GM18870 (cell line): ENCODE measurements around the gene NKAIN4.

ENCODE experiments used
- ATAC-seq: cut with Tn5 transposase; IDR thresholded peaks from one replicate; pipeline ENCODE4 v1.9.1; 2021; ENCODE audit warnings: moderate library complexity; ENCODE audit not compliant: unreplicated experiment

The NKAIN4 gene

GRCh38 chr20:63288581-63289251, 34.5 kb upstream of the NKAIN4 start:
- no peak for ATAC-seq

DNA sequence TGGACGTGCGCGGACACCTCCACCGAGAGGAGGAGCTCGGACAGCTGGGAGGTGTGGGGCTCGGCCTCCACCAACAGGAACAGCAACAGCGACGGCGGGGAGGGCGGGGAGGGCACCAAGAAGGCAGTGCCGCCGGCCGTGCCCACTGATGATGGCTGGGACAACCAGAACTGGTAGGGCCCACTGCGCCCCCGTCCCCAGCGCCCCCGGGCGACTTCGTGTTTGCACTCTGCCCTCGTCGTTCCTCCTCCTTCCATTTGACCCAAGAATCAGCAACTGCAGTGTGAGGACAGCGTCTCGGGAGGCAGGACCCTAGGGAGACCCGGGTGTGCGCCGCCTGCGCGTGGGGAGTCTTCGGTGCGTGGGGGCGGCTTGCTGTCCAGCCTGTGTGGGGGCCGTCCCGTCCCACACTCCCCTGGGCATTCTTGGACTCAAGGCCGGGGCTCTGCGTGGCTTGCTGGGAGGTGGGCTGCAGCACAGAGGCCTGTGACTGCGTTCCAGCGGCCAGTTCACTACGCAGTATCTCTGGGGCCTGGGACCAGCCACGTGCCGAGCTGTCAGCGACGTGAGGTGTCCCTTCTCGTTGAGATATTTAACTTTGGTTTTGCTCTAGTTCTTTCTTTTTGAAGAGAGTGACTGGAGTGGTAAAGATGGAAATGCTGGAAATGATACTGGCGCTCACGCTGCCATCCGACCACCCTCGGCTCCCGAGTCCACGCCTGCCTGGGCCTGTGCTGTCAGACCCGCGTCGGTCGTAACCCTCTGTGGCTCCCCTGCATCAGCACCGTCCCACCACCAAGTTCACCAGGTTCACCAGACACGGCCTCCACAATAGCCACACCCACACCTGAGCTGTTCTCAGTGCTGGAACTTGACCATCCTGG, 33.7 kb upstream of the NKAIN4 start:
- ATAC-seq, result no peak

GRCh38 chr20:63286781-63287696, 32.8 kb upstream of the NKAIN4 start:
- no peak for ATAC-seq

GRCh38 chr20:63285636-63286615, 31.7 kb upstream of the NKAIN4 start:
- ATAC-seq, result no peak

DNA sequence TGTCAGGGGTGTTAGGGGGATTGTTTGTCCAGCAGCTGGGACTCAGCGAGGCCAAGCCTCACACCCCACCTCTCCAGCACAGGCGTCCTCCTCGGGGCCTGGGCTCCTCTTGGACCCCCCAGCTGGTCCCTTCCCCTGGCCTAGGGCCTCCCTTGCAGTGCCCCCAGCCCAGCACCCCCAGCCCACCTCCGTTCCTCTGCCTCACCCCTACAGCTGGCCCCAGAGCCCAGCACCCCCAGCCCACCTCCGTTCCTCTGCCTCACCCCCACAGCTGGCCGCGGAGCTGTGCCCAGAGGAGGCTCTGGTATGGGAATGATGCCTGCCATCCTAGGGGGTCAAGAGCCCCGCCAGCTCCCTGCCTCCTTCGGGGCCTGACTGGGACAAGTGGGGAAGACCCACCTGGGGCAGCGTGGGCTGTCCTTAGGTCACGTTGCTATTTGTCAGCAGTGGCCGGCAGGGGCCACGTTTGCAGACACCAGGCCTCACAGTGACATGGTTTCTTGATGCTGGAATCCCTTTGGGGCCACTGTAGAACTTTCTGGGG, 30.8 kb upstream of the NKAIN4 start:
- no peak for ATAC-seq

GRCh38 chr20:63284544-63284949, 30.3 kb upstream of the NKAIN4 start:
- no peak for ATAC-seq

DNA sequence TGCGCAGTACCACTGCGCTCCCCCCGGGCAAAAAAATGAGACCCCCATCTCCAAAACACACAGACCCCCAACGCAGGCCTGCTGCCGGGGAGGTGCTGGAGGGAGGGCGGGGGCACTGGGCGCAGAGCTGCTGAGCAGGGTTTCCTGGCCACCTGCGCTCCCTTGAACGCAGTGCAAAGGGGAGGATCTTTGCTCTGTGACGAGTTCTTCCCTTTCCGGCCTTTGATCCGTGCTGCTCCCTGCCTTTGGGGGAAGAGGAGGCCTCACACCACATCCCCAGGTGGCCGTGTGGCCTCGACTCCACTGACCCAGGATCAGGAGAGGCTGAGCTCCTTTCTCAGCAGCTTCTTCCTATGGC, 29.8 kb upstream of the NKAIN4 start:
- ATAC-seq, result no peak

DNA sequence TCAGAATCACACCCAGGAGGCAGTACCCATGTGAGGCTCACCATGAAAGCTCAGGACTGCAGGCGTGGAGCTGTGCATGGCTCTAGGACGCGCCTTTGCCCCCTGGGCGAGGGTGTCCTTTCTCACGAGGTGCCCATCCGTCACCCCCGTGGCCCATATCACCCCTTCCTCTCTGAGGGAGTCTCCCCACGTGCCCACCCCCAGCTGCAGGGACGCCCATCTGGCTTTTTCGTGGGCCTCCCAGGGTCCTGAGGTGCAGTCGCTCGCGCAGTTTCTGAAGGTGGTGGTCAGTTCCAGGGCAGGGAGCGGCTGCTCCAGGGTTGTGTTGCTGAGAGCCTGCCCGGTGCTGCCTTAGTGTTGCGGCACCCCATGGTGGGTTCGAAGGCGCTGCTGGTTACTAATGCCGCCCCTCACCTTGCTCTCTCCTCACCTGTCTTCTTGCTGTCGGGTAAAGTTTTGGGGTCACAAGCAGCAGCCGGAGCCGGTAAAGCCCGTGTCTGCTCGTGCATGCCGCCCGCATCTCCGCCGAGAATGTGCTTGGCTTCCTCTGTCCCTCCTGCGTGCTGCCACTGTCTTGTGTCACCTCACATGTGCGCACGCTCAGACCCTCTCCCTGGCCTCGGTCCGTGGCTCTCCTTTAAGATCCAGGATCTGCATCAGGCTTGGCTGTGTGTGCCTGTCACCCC, 29.3 kb upstream of the NKAIN4 start:
- ATAC-seq, result no peak

DNA sequence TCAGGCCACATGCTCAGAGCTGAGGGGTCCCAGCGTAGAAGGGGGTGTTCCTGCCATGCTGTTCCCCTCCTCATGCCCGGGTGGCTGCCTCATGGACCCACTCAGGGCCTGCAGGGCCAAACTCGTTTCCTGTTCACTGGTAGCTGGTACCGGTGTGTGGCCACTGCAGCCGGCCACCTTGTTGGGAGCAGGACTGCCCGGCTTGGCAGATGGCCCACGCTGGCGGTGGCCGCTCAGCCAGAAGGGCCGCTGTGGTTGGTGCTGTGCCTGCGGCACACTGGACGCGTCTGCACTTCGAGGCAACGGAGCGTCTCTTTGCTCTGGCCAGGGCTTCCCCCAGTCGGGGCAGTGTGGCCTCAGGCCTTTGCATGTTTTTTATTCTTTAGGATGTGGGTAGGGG, 28.7 kb upstream of the NKAIN4 start:
- ATAC-seq, result no peak

DNA sequence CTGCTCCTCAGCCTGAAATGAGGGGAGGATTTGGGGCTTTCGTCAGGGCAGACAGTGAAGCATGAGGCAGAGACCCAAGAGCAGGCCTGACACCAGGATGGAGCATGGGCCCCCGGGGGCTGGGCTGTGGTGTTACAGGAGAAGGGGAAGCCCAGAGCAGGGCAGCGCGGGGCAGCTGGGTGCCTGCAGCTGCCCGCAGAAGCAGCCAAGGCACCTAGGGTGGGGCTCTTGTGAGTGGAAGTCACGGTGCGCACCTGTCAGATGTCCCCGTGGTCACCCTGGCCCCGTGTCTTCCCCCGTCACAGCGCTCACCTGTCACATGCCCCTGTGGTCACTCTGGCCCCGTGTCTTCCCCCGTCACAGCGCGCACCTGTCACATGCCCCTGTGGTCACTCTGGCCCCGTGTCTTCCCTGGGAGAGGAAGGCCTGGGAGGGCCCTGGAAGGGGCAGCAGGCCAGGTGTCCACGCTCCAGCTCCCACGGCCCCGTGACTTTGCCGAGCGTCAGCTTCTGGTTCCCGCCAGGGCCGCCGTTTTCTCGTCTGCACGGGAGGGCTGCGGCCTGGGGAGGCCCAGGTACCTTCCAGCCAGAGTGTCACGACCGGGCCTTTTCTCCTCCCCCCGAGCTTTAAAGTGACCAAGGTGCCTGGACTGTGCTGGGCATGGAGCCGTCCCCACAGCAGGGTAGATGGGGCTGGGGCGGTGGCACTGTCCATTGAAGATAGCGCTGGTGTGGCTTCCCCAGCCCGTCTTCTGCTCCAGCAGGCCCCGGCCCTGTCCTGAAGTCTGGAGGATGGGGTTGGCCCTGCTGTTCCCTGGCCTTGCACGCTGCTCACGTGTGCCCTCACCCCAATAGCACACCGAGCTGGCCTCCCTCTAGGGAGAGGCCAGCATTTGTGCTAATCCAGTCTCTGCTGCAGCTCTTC, 27.7 kb upstream of the NKAIN4 start:
- no peak for ATAC-seq

GRCh38 chr20:63280929-63281545, 26.8 kb upstream of the NKAIN4 start:
- ATAC-seq, result no peak

DNA sequence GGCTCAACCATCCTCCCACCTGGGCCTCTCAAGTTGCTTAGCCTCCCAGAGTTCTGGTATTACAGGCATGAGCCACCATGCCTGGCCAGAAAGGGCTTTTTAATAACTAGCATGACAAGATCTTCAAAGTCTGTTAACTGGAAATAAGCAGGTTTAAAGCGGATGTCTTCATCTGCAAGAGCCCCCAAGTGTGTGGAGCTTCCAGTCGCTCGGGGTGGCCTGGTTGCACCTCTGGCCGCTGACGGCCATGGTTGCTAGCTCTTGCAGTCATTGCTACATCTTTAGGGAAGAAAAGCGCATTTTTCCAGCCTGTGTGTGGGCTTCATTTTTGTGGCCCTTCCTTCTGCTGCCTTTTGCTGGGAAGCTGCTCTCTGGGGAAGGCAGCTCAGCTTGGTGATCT, 26.1 kb upstream of the NKAIN4 start:
- no peak for ATAC-seq

- no peak for ATAC-seq
Observed at GRCh38 chr20:63279931-63280330, 25.7 kb upstream of the NKAIN4 start.

GRCh38 chr20:63278661-63279060, 24.4 kb upstream of the NKAIN4 start:
- ATAC-seq, result no peak

- no peak for ATAC-seq
Observed at GRCh38 chr20:63277466-63278272, 23.4 kb upstream of the NKAIN4 start.

DNA sequence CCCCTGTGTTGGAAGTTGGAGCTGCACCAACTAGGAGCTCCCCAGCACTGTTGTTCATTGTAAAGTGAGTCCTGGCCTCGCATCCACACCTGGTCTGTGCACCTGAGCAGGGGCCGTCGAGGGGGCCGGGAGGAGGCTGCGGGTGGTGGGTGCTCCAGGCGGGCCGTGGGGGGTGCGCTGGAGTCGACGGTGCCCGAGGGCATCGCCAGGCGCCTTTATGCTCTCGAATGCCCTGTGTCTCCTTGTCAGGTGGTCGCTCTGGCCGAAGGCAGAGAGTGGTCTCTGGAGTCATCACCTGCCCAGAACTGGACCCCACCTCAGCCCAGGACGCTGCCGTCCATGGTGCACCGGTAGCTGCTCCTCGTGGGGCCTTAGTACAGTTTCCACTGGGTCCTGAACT, 22.7 kb upstream of the NKAIN4 start:
- ATAC-seq, result no peak

- no peak for ATAC-seq
Observed at GRCh38 chr20:63275825-63276224, 21.6 kb upstream of the NKAIN4 start.
